ENCODE results near the gene PIP5K1B.

Gene PIP5K1B

GRCh38 chr9:68870086-68870485 lies 165.0 kb downstream of the PIP5K1B start:
- DNase-seq, result no peak

GRCh38 chr9:68871236-68871635 lies 166.2 kb downstream of the PIP5K1B start:
- no peak for DNase-seq

- DNase-seq, result no peak
Observed at GRCh38 chr9:68872026-68872501, 167.0 kb downstream of the PIP5K1B start.

- no peak for DNase-seq
Observed at GRCh38 chr9:68873179-68873578, 168.1 kb downstream of the PIP5K1B start.

- no peak for DNase-seq
Observed at GRCh38 chr9:68876273-68876672, 171.2 kb downstream of the PIP5K1B start.

GRCh38 chr9:68876681-68877080 lies 171.6 kb downstream of the PIP5K1B start:
- no peak for DNase-seq

GRCh38 chr9:68877219-68877618 lies 172.2 kb downstream of the PIP5K1B start:
- DNase-seq, result no peak

- no peak for DNase-seq
Observed at GRCh38 chr9:68878450-68878849, 173.4 kb downstream of the PIP5K1B start.

GRCh38 chr9:68883224-68883623 lies 178.2 kb downstream of the PIP5K1B start:
- no peak for DNase-seq

- DNase-seq, result no peak
Observed at GRCh38 chr9:68887232-68887631, 182.2 kb downstream of the PIP5K1B start.

- DNase-seq, result no peak
Observed at GRCh38 chr9:68894502-68894901, 189.5 kb downstream of the PIP5K1B start.

GRCh38 chr9:68895741-68896478 lies 190.9 kb downstream of the PIP5K1B start:
- DNase-seq, result no peak

GRCh38 chr9:68896486-68896885 lies 191.4 kb downstream of the PIP5K1B start:
- no peak for DNase-seq

- DNase-seq, result no peak
Observed at GRCh38 chr9:68897577-68898145, 192.6 kb downstream of the PIP5K1B start.

GRCh38 chr9:68898781-68899439 lies 193.9 kb downstream of the PIP5K1B start:
- no peak for DNase-seq

- no peak for DNase-seq
Observed at GRCh38 chr9:68904454-68904853, 199.4 kb downstream of the PIP5K1B start.

GRCh38 chr9:68905129-68905528 lies 200.1 kb downstream of the PIP5K1B start:
- DNase-seq, result no peak

- no peak for DNase-seq
Observed at GRCh38 chr9:68907910-68908309, 202.9 kb downstream of the PIP5K1B start.

- DNase-seq, result no peak
Observed at GRCh38 chr9:68912561-68912960, 207.5 kb downstream of the PIP5K1B start.

- DNase-seq, result no peak
Observed at GRCh38 chr9:68913054-68913453, 208.0 kb downstream of the PIP5K1B start.

GRCh38 chr9:68914751-68915150 lies 209.7 kb downstream of the PIP5K1B start:
- no peak for DNase-seq

GRCh38 chr9:68919661-68920060 lies 214.6 kb downstream of the PIP5K1B start:
- DNase-seq, result no peak

GRCh38 chr9:68920921-68921320 lies 215.9 kb downstream of the PIP5K1B start:
- no peak for DNase-seq

- DNase-seq, result no peak
Observed at GRCh38 chr9:68923480-68923879, 218.4 kb downstream of the PIP5K1B start.
